GM21367 (cell line): Measurements from ENCODE around the gene ADAMTS17.
A peak's percentile ranks its signal among the peaks of the same experiment; 100 is the strongest.

Experiments used
- ATAC-seq: cut with Tn5 transposase; IDR thresholded peaks from one replicate; pipeline ENCODE4 v1.9.1; 2021; ENCODE audit not compliant: unreplicated experiment

The ADAMTS17 gene

GRCh38 chr15:100175406-100176114 lies 166.2 kb downstream of the ADAMTS17 start:
- no peak for ATAC-seq

- ATAC-seq: no peak
Observed at GRCh38 chr15:100174904-100175275, 166.9 kb downstream of the ADAMTS17 start.

GRCh38 chr15:100174159-100174903 lies 167.4 kb downstream of the ADAMTS17 start:
- no peak for ATAC-seq

- ATAC-seq: no peak
Observed at GRCh38 chr15:100172356-100173024, 169.3 kb downstream of the ADAMTS17 start.

GRCh38 chr15:100171411-100171810 lies 170.4 kb downstream of the ADAMTS17 start:
- no peak for ATAC-seq

GRCh38 chr15:100170291-100171210 lies 171.2 kb downstream of the ADAMTS17 start:
- peak; percentile 58 for ATAC-seq

- no peak for ATAC-seq
Observed at GRCh38 chr15:100169615-100170290, 172.0 kb downstream of the ADAMTS17 start.

- no peak for ATAC-seq
Observed at GRCh38 chr15:100168787-100169186, 173.0 kb downstream of the ADAMTS17 start.

GRCh38 chr15:100167884-100168375 lies 173.8 kb downstream of the ADAMTS17 start:
- ATAC-seq: no peak

GRCh38 chr15:100166313-100166712 lies 175.5 kb downstream of the ADAMTS17 start:
- no peak for ATAC-seq

GRCh38 chr15:100163961-100164360 lies 177.8 kb downstream of the ADAMTS17 start:
- no peak for ATAC-seq

- no peak for ATAC-seq
Observed at GRCh38 chr15:100160953-100161352, 180.8 kb downstream of the ADAMTS17 start.

GRCh38 chr15:100159436-100159835 lies 182.3 kb downstream of the ADAMTS17 start:
- no peak for ATAC-seq

- no peak for ATAC-seq
Observed at GRCh38 chr15:100158356-100158755, 183.4 kb downstream of the ADAMTS17 start.

- no peak for ATAC-seq
Observed at GRCh38 chr15:100156201-100156600, 185.6 kb downstream of the ADAMTS17 start.

- no peak for ATAC-seq
Observed at GRCh38 chr15:100154338-100154737, 187.4 kb downstream of the ADAMTS17 start.

- ATAC-seq: no peak
Observed at GRCh38 chr15:100152463-100152862, 189.3 kb downstream of the ADAMTS17 start.

GRCh38 chr15:100150906-100151305 lies 190.9 kb downstream of the ADAMTS17 start:
- no peak for ATAC-seq

GRCh38 chr15:100147828-100148227 lies 193.9 kb downstream of the ADAMTS17 start:
- no peak for ATAC-seq

GRCh38 chr15:100143378-100143777 lies 198.4 kb downstream of the ADAMTS17 start:
- no peak for ATAC-seq
